ENCODE results near the gene PIAS3.

PIAS3 gene

GRCh38 chr1:145877923-145878486 is 19.1 kb upstream of the PIAS3 start:
- Histone ChIP-seq H3K9me3 (ENCODE audit: control insufficient read depth, insufficient read depth, low read length) (no peaks in the 10 kb centered on the region), H3K27ac (ENCODE audit: low read depth, low read length) (no peak overlapping the region), H3K4me3 (ENCODE audit: low read depth, low read length) (no peak overlapping the region), H3K9ac (ENCODE audit: low read depth, low read length) (no peak overlapping the region), H3K27me3 (ENCODE audit: control insufficient read depth, insufficient read depth, low read length) (peaks cover 24% of the 10 kb centered on the region), H3K36me3 (ENCODE audit: control insufficient read depth, insufficient read depth, low read length) (no peaks in the 10 kb centered on the region), H3K4me1 (ENCODE audit: control insufficient read depth, insufficient read depth, low read length) (peaks cover 12% of the 10 kb centered on the region)

GRCh38 chr1:145874646-145875045 is 15.8 kb upstream of the PIAS3 start:
- peaks cover 18% of the 10 kb centered on the region for H3K4me1 ChIP-seq (ENCODE audit: control insufficient read depth, insufficient read depth, low read length)
- H3K27me3 ChIP-seq (ENCODE audit: control insufficient read depth, insufficient read depth, low read length) = peaks cover 38% of the 10 kb centered on the region
- no peak overlapping the region for H3K9ac ChIP-seq (ENCODE audit: low read depth, low read length)
- H3K36me3 ChIP-seq (ENCODE audit: control insufficient read depth, insufficient read depth, low read length) = no peaks in the 10 kb centered on the region
- H3K4me3 ChIP-seq (ENCODE audit: low read depth, low read length) = no peak overlapping the region
- H3K9me3 ChIP-seq (ENCODE audit: control insufficient read depth, insufficient read depth, low read length) = no peaks in the 10 kb centered on the region
- no peak overlapping the region for H3K27ac ChIP-seq (ENCODE audit: low read depth, low read length)

GRCh38 chr1:145871994-145872924 is 13.4 kb upstream of the PIAS3 start:
- H3K4me1 ChIP-seq (ENCODE audit: control insufficient read depth, insufficient read depth, low read length) = peaks cover 13% of the 10 kb centered on the region
- H3K36me3 ChIP-seq (ENCODE audit: control insufficient read depth, insufficient read depth, low read length) = no peaks in the 10 kb centered on the region
- peaks cover 34% of the 10 kb centered on the region for H3K27me3 ChIP-seq (ENCODE audit: control insufficient read depth, insufficient read depth, low read length)
- H3K9ac ChIP-seq (ENCODE audit: low read depth, low read length) = peak overlapping the region; percentile 53; the same call in 1 of the 2 replicates
- H3K27ac ChIP-seq (ENCODE audit: low read depth, low read length) = no peak overlapping the region
- peak overlapping the region; percentile 63 for H3K4me3 ChIP-seq (ENCODE audit: low read depth, low read length)
- no peaks in the 10 kb centered on the region for H3K9me3 ChIP-seq (ENCODE audit: control insufficient read depth, insufficient read depth, low read length)

- Histone ChIP-seq H3K9ac (ENCODE audit: low read depth, low read length) (no peak overlapping the region), H3K27me3 (ENCODE audit: control insufficient read depth, insufficient read depth, low read length) (peaks cover 19% of the 10 kb centered on the region), H3K36me3 (ENCODE audit: control insufficient read depth, insufficient read depth, low read length) (no peaks in the 10 kb centered on the region), H3K27ac (ENCODE audit: low read depth, low read length) (no peak overlapping the region), H3K9me3 (ENCODE audit: control insufficient read depth, insufficient read depth, low read length) (no peaks in the 10 kb centered on the region), H3K4me3 (ENCODE audit: low read depth, low read length) (no peak overlapping the region), H3K4me1 (ENCODE audit: control insufficient read depth, insufficient read depth, low read length) (peaks cover 13% of the 10 kb centered on the region)
These were observed 9.4 kb upstream of the PIAS3 start for GRCh38 chr1:145868232-145868631.

- Histone ChIP-seq H3K36me3 (ENCODE audit: control insufficient read depth, insufficient read depth, low read length) (no peaks in the 10 kb centered on the region), H3K9me3 (ENCODE audit: control insufficient read depth, insufficient read depth, low read length) (no peaks in the 10 kb centered on the region), H3K4me1 (ENCODE audit: control insufficient read depth, insufficient read depth, low read length) (peaks cover 3% of the 10 kb centered on the region; the same call in 1 of the 2 replicates), H3K27ac (ENCODE audit: low read depth, low read length) (no peak overlapping the region), H3K4me3 (ENCODE audit: low read depth, low read length) (no peak overlapping the region), H3K9ac (ENCODE audit: low read depth, low read length) (no peak overlapping the region), H3K27me3 (ENCODE audit: control insufficient read depth, insufficient read depth, low read length) (no peaks in the 10 kb centered on the region)
These were observed 4.6 kb upstream of the PIAS3 start for GRCh38 chr1:145863282-145864018.

DNA sequence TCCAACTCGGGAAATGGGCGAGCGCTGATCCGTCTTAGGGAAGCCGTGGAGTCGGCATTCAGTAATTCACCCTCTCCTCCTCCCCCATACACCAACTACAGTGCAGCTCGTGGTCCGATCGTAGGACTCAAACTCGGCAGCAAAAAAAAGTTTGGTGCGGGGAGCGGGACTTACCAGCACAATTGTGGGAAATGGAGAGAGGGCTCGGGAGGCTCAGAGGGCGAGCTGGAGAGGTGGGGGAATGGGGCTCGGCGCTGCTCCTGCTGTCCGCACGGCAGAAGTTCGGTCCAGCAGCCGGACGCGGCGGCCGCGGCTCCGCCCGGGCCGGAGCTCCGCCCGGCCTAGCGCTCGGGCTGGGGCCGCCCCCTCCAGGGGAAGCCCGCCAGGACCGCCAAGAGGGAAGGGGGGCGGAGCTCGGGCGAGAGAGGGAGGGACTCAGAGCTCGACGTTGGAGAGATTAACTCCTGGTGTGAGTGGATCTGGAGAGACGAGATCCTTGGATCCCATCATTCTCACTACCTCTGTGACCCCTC is 676 bp upstream of the PIAS3 start:
- Histone ChIP-seq H3K9me3 (ENCODE audit: control insufficient read depth, insufficient read depth, low read length) (no peaks in the 10 kb centered on the region), H3K27ac (ENCODE audit: low read depth, low read length) (peak overlapping the region; percentile 57), H3K4me1 (ENCODE audit: control insufficient read depth, insufficient read depth, low read length) (peaks cover 3% of the 10 kb centered on the region; the same call in 1 of the 2 replicates), H3K36me3 (ENCODE audit: control insufficient read depth, insufficient read depth, low read length) (peaks cover 23% of the 10 kb centered on the region), H3K4me3 (ENCODE audit: low read depth, low read length) (peak overlapping the region; percentile 93), H3K27me3 (ENCODE audit: control insufficient read depth, insufficient read depth, low read length) (no peaks in the 10 kb centered on the region), H3K9ac (ENCODE audit: low read depth, low read length) (peak overlapping the region; percentile 60)

DNA sequence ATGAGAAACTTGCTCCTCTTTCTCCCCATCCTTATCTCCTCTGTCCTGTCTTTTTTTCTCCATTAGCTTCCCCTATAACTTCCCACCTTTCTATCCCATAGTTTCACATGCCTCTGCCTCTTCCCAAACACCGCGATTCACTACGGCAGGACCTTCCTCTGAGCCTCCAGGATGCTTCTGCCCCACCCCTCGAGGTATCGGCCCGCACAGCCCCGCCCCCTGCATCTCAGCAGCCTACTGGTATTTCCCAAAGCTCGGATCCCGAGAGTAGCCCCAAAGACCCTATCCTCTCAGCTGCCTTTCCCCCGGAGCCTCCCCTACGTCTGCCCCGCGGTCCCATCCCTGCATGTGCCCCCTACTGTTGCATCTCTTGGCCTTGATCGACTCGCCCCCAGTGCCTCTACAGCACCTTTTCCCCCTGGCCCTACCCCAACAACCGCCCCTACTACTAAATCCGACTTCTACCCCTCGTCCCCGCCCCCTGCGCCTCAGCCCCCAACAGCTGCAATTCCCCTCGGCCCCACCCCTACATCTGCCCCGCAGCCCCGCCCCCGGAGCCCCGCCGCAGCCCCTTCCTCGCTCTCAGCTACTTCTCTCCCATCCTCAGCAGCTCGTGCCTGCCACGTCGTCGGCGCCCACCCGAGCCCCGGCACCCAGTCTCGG is 512 bp downstream of the PIAS3 start:
- Histone ChIP-seq H3K27ac (ENCODE audit: low read depth, low read length) (peak overlapping the region; percentile 85), H3K27me3 (ENCODE audit: control insufficient read depth, insufficient read depth, low read length) (no peaks in the 10 kb centered on the region), H3K9me3 (ENCODE audit: control insufficient read depth, insufficient read depth, low read length) (no peaks in the 10 kb centered on the region), H3K9ac (ENCODE audit: low read depth, low read length) (peak overlapping the region; percentile 72; the same call in 1 of the 2 replicates), H3K4me1 (ENCODE audit: control insufficient read depth, insufficient read depth, low read length) (peaks cover 3% of the 10 kb centered on the region; the same call in 1 of the 2 replicates), H3K36me3 (ENCODE audit: control insufficient read depth, insufficient read depth, low read length) (peaks cover 35% of the 10 kb centered on the region), H3K4me3 (ENCODE audit: low read depth, low read length) (peak overlapping the region; percentile 93)

DNA sequence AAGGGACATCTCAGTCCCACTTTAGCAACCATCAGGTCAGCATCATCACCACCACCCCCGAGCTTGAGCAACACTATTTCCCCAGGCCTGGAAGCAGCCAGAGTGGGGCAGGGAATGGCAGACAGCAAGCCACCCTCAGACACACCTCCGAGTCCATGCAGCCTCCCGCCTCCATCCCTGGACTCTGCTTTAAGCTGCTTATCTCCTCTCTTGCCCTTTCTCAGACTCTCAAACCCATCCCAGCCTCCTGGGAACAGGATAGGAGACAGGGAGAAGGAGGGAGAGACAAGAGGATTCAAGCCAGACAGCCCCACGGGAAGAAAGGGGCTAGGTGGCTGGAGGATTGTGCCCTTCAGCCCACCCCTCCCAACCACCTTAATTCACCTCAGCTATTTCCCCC is 1.7 kb downstream of the PIAS3 start:
- Histone ChIP-seq H3K9me3 (ENCODE audit: control insufficient read depth, insufficient read depth, low read length) (no peaks in the 10 kb centered on the region), H3K36me3 (ENCODE audit: control insufficient read depth, insufficient read depth, low read length) (peaks cover 46% of the 10 kb centered on the region), H3K27ac (ENCODE audit: low read depth, low read length) (no peak overlapping the region), H3K27me3 (ENCODE audit: control insufficient read depth, insufficient read depth, low read length) (no peaks in the 10 kb centered on the region), H3K4me1 (ENCODE audit: control insufficient read depth, insufficient read depth, low read length) (peaks cover 3% of the 10 kb centered on the region; the same call in 1 of the 2 replicates), H3K9ac (ENCODE audit: low read depth, low read length) (no peak overlapping the region), H3K4me3 (ENCODE audit: low read depth, low read length) (no peak overlapping the region)

DNA sequence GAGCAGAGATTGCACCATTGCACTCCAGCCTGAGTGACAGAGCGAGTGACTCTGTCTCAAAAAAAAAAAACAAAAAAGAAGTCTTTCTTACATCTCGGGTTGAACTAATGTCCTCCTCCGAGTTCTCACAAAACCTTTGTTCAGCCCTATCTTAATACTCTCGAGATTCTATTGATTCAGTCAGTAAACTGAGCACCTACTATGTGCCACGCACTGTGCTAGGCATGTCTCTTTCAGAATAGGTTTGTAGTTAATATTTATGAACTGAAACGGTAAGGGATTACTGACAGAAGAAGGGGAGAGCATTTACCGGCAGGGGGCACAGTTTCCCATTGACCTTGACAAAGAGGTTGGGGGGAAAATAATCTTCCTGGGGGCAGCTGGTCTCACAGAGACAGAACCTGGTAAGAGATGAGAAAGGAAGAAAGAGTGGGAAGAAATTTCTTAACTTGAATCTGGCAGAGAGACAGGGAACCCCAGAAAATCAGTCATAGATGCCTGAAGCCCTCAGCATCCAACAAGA is 3.4 kb downstream of the PIAS3 start:
- no peaks in the 10 kb centered on the region for H3K9me3 ChIP-seq (ENCODE audit: control insufficient read depth, insufficient read depth, low read length)
- no peak overlapping the region for H3K27ac ChIP-seq (ENCODE audit: low read depth, low read length)
- no peak overlapping the region for H3K4me3 ChIP-seq (ENCODE audit: low read depth, low read length)
- peaks cover 59% of the 10 kb centered on the region for H3K36me3 ChIP-seq (ENCODE audit: control insufficient read depth, insufficient read depth, low read length)
- H3K27me3 ChIP-seq (ENCODE audit: control insufficient read depth, insufficient read depth, low read length) = no peaks in the 10 kb centered on the region
- H3K9ac ChIP-seq (ENCODE audit: low read depth, low read length) = no peak overlapping the region
- peaks cover 3% of the 10 kb centered on the region; the same call in 1 of the 2 replicates for H3K4me1 ChIP-seq (ENCODE audit: control insufficient read depth, insufficient read depth, low read length)

Measured in HUES48 (cell line).